Measurements from ENCODE around the gene TGFB1. TPM values are rescaled to one million over a fixed set of nuclear protein-coding genes. Genes with fewer than 3 reads are reported as not detected.
"Not testable (repeated sequence)": the region's sequence is repeated elsewhere in the genome, so short reads cannot be mapped to it uniquely, and the experiment has no call there.

TGFB1 gene
- total RNA-seq, 2 experiments from 2014 or later, result 86.2 to 99.0 TPM

- peak overlapping the region; percentile 98 for H3K27ac Mint-ChIP-seq
- H3K9me3 Mint-ChIP-seq (ENCODE audit: low read depth), result no peaks in the 10 kb centered on the region
- peaks cover 5% of the 10 kb centered on the region for H3K36me3 Mint-ChIP-seq (ENCODE audit: low read depth)
- ChIA-PET CTCF (interaction anchor here (0.6 kb wide), 1 partner anchor 10 kb away, joined by 3 read pairs; no protein-coding TSS in a partner anchor), POLR2A (interaction anchor here (0.5 kb wide), 1 partner anchor 192 kb away, joined by 6 read pairs; no protein-coding TSS in a partner anchor)
- intact Hi-C loops (cut with DNase I, micrococcal nuclease), result no loop called here
- H3K4me3 Mint-ChIP-seq, result peak overlapping the region; percentile 44
- no peaks in the 10 kb centered on the region for H3K27me3 Mint-ChIP-seq
- ATAC-seq (peak; percentile 9), DNase-seq (peak; percentile 55)
- peaks cover 50% of the 10 kb centered on the region for H3K4me1 Mint-ChIP-seq
These were observed 3.4 kb upstream of the TGFB1 start for GRCh38 chr19:41356984-41357739.

GRCh38 chr19:41355802-41356201 lies 2.1 kb upstream of the TGFB1 start:
- CTCF ChIA-PET, result interaction anchor here (1.2 to 2.9 kb wide), 2 partner anchors 8 to 213 kb away, joined by 4 to 24 read pairs; partner anchors contain the start of gene B9D2
- H3K27ac Mint-ChIP-seq, result peak overlapping the region; percentile 98
- no peak for DNase-seq
- POLR2A ChIA-PET, result no interaction called here
- no peaks in the 10 kb centered on the region for H3K27me3 Mint-ChIP-seq
- intact Hi-C loops (cut with DNase I, micrococcal nuclease), result loop anchor here in 1 of 2 experiments (2.0 kb wide), 1 partner anchor 605 kb away; the partner anchor contains the start of genes ACTMAP and SNRPA
- no peaks in the 10 kb centered on the region for H3K9me3 Mint-ChIP-seq (ENCODE audit: low read depth)
- ATAC-seq, result no peak
- H3K4me3 Mint-ChIP-seq, result peak overlapping the region; percentile 44
- peaks cover 12% of the 10 kb centered on the region for H3K36me3 Mint-ChIP-seq (ENCODE audit: low read depth)
- peaks cover 53% of the 10 kb centered on the region for H3K4me1 Mint-ChIP-seq

GRCh38 chr19:41355035-41355434 lies 1.3 kb upstream of the TGFB1 start:
- H3K27ac Mint-ChIP-seq, result peak overlapping the region; percentile 98
- peaks cover 55% of the 10 kb centered on the region for H3K4me1 Mint-ChIP-seq
- H3K36me3 Mint-ChIP-seq (ENCODE audit: low read depth), result peaks cover 14% of the 10 kb centered on the region
- POLR2A ChIA-PET, result interaction anchor here (0.6 kb wide), 1 partner anchor 58 kb away, joined by 3 read pairs; no protein-coding TSS in a partner anchor
- H3K9me3 Mint-ChIP-seq (ENCODE audit: low read depth), result no peaks in the 10 kb centered on the region
- peak overlapping the region; percentile 41 for H3K4me3 Mint-ChIP-seq
- ATAC-seq (no peak), DNase-seq (no peak)
- intact Hi-C loops (cut with DNase I, micrococcal nuclease), result loop anchor here in 1 of 2 experiments (2.0 kb wide), 1 partner anchor 604 kb away; the partner anchor contains the start of genes ACTMAP and SNRPA
- H3K27me3 Mint-ChIP-seq, result no peaks in the 10 kb centered on the region
- CTCF ChIA-PET, result interaction anchor here (0.6 to 2.9 kb wide), 3 partner anchors 9 to 303 kb away, joined by 3 to 24 read pairs (median 4); partner anchors contain the start of gene B9D2

- Mint-ChIP-seq H3K4me3 (peak overlapping the region; percentile 96), H3K27me3 (no peaks in the 10 kb centered on the region), H3K4me1 (peaks cover 57% of the 10 kb centered on the region), H3K27ac (peak overlapping the region; percentile 83), H3K36me3 (ENCODE audit: low read depth) (peaks cover 20% of the 10 kb centered on the region), H3K9me3 (ENCODE audit: low read depth) (no peaks in the 10 kb centered on the region)
- ChIA-PET POLR2A (no interaction called here), CTCF (interaction anchor here (1.2 to 2.9 kb wide), 2 partner anchors 10 to 214 kb away, joined by 4 to 24 read pairs; partner anchors contain the start of gene B9D2)
- no peak for ATAC-seq
- DNase-seq, result no peak
- intact Hi-C loops (cut with DNase I, micrococcal nuclease), result loop anchor here (1.0 to 5.0 kb wide), 6 partner anchors 9 to 737 kb away; partner anchors contain the start of genes ACTMAP (in 1 of the 2), ARHGEF1 (in 1 of the 2), RPS19 (in 1 of the 2) and SNRPA (in 1 of the 2)
These were observed 726 bp upstream of the TGFB1 start for GRCh38 chr19:41354343-41354953.

GRCh38 chr19:41352609-41353465 lies 885 bp downstream of the TGFB1 start:
- peak overlapping the region; percentile 96 for H3K4me3 Mint-ChIP-seq
- peaks cover 54% of the 10 kb centered on the region for H3K4me1 Mint-ChIP-seq
- peaks cover 32% of the 10 kb centered on the region for H3K36me3 Mint-ChIP-seq (ENCODE audit: low read depth)
- DNase-seq, result peak; percentile 86
- H3K9me3 Mint-ChIP-seq (ENCODE audit: low read depth), result no peaks in the 10 kb centered on the region
- ChIA-PET POLR2A (interaction anchor here (0.6 to 3.0 kb wide), 6 partner anchors 11 to 600 kb away, joined by 3 to 20 read pairs (median 10); partner anchors contain the start of genes B9D2, DMAC2 and HNRNPUL1), CTCF (interaction anchor here (0.6 to 3.3 kb wide), 8 partner anchors 11 to 206 kb away, joined by 3 to 19 read pairs (median 4); partner anchors contain the start of genes B9D2, CCDC97 and DMAC2)
- no peaks in the 10 kb centered on the region for H3K27me3 Mint-ChIP-seq
- ATAC-seq, result peak; percentile 17
- peak overlapping the region; percentile 97 for H3K27ac Mint-ChIP-seq
- intact Hi-C loops (cut with DNase I, micrococcal nuclease), result loop anchor here (1.0 to 5.0 kb wide), 7 partner anchors 89 to 736 kb away; partner anchors contain the start of genes ARHGEF1 (in 1 of the 2), HNRNPUL1 (in 1 of the 2) and RPS19 (in 1 of the 2)

- ATAC-seq (no peak), DNase-seq (no peak)
- H3K4me3 Mint-ChIP-seq, result peak overlapping the region; percentile 96
- H3K36me3 Mint-ChIP-seq (ENCODE audit: low read depth), result peaks cover 35% of the 10 kb centered on the region
- no peaks in the 10 kb centered on the region for H3K9me3 Mint-ChIP-seq (ENCODE audit: low read depth)
- no peaks in the 10 kb centered on the region for H3K27me3 Mint-ChIP-seq
- peak overlapping the region; percentile 94 for H3K27ac Mint-ChIP-seq
- ChIA-PET CTCF (interaction anchor here (0.6 to 3.3 kb wide), 9 partner anchors 11 to 249 kb away, joined by 3 to 19 read pairs (median 5); partner anchors contain the start of genes B9D2, CCDC97, DMAC2 and HNRNPUL1), POLR2A (interaction anchor here (0.6 to 3.0 kb wide), 6 partner anchors 12 to 599 kb away, joined by 3 to 20 read pairs (median 10); partner anchors contain the start of genes B9D2, DMAC2 and HNRNPUL1)
- intact Hi-C loops (cut with DNase I, micrococcal nuclease), result loop anchor here (2.0 to 5.0 kb wide), 6 partner anchors 147 to 735 kb away; partner anchors contain the start of genes ARHGEF1 (in 1 of the 2) and RPS19 (in 1 of the 2)
- peaks cover 48% of the 10 kb centered on the region for H3K4me1 Mint-ChIP-seq
These were observed 1.5 kb downstream of the TGFB1 start for GRCh38 chr19:41352279-41352608.

GRCh38 chr19:41351339-41352245 lies 2.1 kb downstream of the TGFB1 start:
- Mint-ChIP-seq H3K27ac (peak overlapping the region; percentile 94), H3K4me3 (peak overlapping the region; percentile 96), H3K27me3 (no peaks in the 10 kb centered on the region), H3K4me1 (peaks cover 42% of the 10 kb centered on the region), H3K36me3 (ENCODE audit: low read depth) (peaks cover 35% of the 10 kb centered on the region), H3K9me3 (ENCODE audit: low read depth) (no peaks in the 10 kb centered on the region)
- intact Hi-C loops (cut with DNase I, micrococcal nuclease), result loop anchor here (1.0 to 5.0 kb wide), 15 partner anchors 13 to 734 kb away; partner anchors contain the start of genes B9D2 (in 2 of the 2), CCDC97 (in 2 of the 2), ARHGEF1 (in 1 of the 2) and BCKDHA (in 1 of the 2)
- POLR2A ChIA-PET, result interaction anchor here (0.6 to 3.0 kb wide), 8 partner anchors 12 to 599 kb away, joined by 3 to 20 read pairs (median 6); partner anchors contain the start of genes B9D2, DMAC2 and HNRNPUL1
- CTCF ChIA-PET, result interaction anchor here (0.5 to 3.3 kb wide), 13 partner anchors 8 to 250 kb away, joined by 3 to 19 read pairs (median 4); partner anchors contain the start of genes B9D2, CCDC97, DMAC2 and HNRNPUL1
- peak; percentile 87 for DNase-seq
- ATAC-seq, result peak; percentile 55

GRCh38 chr19:41350735-41351338 lies 2.9 kb downstream of the TGFB1 start:
- Mint-ChIP-seq H3K36me3 (ENCODE audit: low read depth) (peaks cover 38% of the 10 kb centered on the region), H3K9me3 (ENCODE audit: low read depth) (no peaks in the 10 kb centered on the region), H3K4me3 (peak overlapping the region; percentile 96), H3K27me3 (no peaks in the 10 kb centered on the region), H3K27ac (peak overlapping the region; percentile 85), H3K4me1 (peaks cover 37% of the 10 kb centered on the region)
- CTCF ChIA-PET, result interaction anchor here (0.5 to 3.3 kb wide), 8 partner anchors 9 to 223 kb away, joined by 3 to 19 read pairs (median 5); partner anchors contain the start of genes B9D2, CCDC97, DMAC2 and HNRNPUL1
- POLR2A ChIA-PET, result interaction anchor here (0.6 to 3.0 kb wide), 4 partner anchors 13 to 201 kb away, joined by 3 to 20 read pairs (median 12); partner anchors contain the start of genes B9D2 and HNRNPUL1
- intact Hi-C loops (cut with DNase I, micrococcal nuclease), result loop anchor here (1.0 to 5.0 kb wide), 13 partner anchors 13 to 734 kb away; partner anchors contain the start of genes B9D2 (in 2 of the 2), CCDC97 (in 2 of the 2), ARHGEF1 (in 1 of the 2) and BCKDHA (in 1 of the 2)
- peak; percentile 5 for ATAC-seq
- no peak for DNase-seq

GRCh38 chr19:41346916-41347315 lies 6.8 kb downstream of the TGFB1 start:
- Mint-ChIP-seq H3K4me1 (peaks cover 43% of the 10 kb centered on the region), H3K36me3 (ENCODE audit: low read depth) (peaks cover 59% of the 10 kb centered on the region)
- intact Hi-C loops (cut with DNase I, micrococcal nuclease); H3K27me3 Mint-ChIP-seq; DNase-seq; CTCF ChIA-PET; H3K9me3 Mint-ChIP-seq (ENCODE audit: low read depth); H3K27ac Mint-ChIP-seq; POLR2A ChIA-PET; H3K4me3 Mint-ChIP-seq; ATAC-seq: not testable (repeated sequence)

All from activated CD4-positive, alpha-beta T cell treated with anti-CD3 and anti-CD28 coated beads for 36 hours (primary cell).